ENCODE results near the gene TRIM5. TPM values are rescaled to one million over a fixed set of nuclear protein-coding genes. Genes with fewer than 3 reads are reported as not detected.

The TRIM5 gene
- total and polyA plus RNA-seq, 9 of the 15 experiments (the other 6 are each of a cell fraction or from before 2014, with no cell fraction given) = 7.7 to 20.8 (median 15.0) TPM

DNA sequence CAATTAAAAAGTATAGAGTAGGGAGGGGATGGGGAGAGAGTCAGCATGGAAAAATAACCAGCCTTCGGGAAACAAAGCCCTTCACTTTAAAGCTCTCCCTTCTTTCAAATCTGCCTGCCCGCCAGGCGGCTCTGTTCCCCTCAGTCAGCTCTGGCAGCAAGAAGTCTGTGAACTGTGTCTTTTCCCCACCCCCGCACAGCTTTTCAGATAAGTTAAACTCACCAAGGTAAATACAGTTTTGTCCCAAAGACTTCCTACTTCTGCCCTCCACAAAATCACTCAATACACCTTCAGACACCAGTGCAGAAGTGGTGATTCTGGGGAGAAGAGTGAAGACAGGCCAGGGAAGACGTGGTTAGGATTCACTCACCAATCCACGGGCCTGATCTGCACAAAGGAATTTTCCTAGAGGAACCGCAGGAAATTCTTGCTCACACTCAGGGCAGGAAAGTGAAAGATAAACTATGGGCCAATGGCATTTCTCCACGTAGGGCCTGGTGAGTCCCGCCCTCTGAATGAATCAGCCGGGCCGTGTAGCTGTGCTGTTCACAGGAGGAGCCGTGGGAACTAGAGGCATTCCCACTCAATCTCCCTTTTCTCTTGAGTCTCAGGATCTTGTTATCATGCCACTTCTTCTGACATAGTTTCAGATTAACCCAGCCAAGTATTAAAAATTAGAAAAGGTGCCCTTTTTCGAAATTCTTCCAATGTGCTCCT, at the start of gene TRIM5 (continued):
- no peak for TF ChIP-seq RERE (CRISPR knock-in tag; IDR thresholded peaks at IDR 0.05; ENCODE audit: borderline replicate concordance)
- TF ChIP-seq HDAC2 (IDR thresholded peaks at IDR 0.05) = peak; percentile 88
- no peak for TF ChIP-seq TFAM (CRISPR knock-in tag; conservative IDR thresholded peaks at IDR 0.05)
- TF ChIP-seq L3MBTL2 (IDR thresholded peaks at IDR 0.05) = peak; percentile 57
- peak; percentile 72 for TF ChIP-seq REST (IDR thresholded peaks at IDR 0.05; ENCODE audit: borderline replicate concordance)
- peak; percentile 53; the same call in 1 of the 2 replicates for TF ChIP-seq REST (CRISPR knock-in tag; IDR thresholded peaks at IDR 0.05; ENCODE audit: low read depth)
- TF ChIP-seq SNIP1 (IDR thresholded peaks at IDR 0.05; ENCODE audit: low read depth) = no peak
- TF ChIP-seq PHF21A (IDR thresholded peaks at IDR 0.05; ENCODE audit: borderline replicate concordance, low read depth) = peak; percentile 78
- TF ChIP-seq, protein P1, sequence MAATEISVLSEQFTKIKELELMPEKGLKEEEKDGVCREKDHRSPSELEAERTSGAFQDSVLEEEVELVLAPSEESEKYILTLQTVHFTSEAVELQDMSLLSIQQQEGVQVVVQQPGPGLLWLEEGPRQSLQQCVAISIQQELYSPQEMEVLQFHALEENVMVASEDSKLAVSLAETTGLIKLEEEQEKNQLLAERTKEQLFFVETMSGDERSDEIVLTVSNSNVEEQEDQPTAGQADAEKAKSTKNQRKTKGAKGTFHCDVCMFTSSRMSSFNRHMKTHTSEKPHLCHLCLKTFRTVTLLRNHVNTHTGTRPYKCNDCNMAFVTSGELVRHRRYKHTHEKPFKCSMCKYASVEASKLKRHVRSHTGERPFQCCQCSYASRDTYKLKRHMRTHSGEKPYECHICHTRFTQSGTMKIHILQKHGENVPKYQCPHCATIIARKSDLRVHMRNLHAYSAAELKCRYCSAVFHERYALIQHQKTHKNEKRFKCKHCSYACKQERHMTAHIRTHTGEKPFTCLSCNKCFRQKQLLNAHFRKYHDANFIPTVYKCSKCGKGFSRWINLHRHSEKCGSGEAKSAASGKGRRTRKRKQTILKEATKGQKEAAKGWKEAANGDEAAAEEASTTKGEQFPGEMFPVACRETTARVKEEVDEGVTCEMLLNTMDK (IDR thresholded peaks at IDR 0.05; ENCODE audit: borderline replicate concordance, insufficient read depth, low read depth, low read length, poor library complexity, severe bottlenecking) = peak; percentile 75
- TF ChIP-seq TAF9B (IDR thresholded peaks at IDR 0.05; ENCODE audit: partially characterized antibody) = peak; percentile 74
- TF ChIP-seq ELF4 (CRISPR knock-in tag; IDR thresholded peaks at IDR 0.05) = no peak

All from K562 (cell line).